IMR-90 (cell line): ENCODE measurements around the gene HES6. TPM values are rescaled to one million over a fixed set of nuclear protein-coding genes. Genes with fewer than 3 reads are reported as not detected.

Source experiments
- ATAC-seq: fragments of 200-7000 bp; cut with Tn5 transposase; 2 replicates; pipeline ENCODE4 v1.9.1; 2020; ENCODE audit warnings: low read depth, mild to moderate bottlenecking, moderate library complexity
- BruUV-seq: library from RNA; stranded (reverse); fragments of 400-500 nt; replicated peaks from 2 replicates; lab custom pipeline; 2021; lab: Mats Ljungman, UMichigan
- CTCF ChIA-PET: fragments of 300-600 bp; formaldehyde crosslinking; extraction: SDS; loops from one replicate; lab custom pipeline; 2021; ENCODE audit warnings: antibody characterized with exemption; lab: Yijun Ruan, JAX
- POLR2A ChIA-PET: fragments of 300-600 bp; sonication (Branson Sonifier 250); formaldehyde crosslinking; loops from one replicate; lab custom pipeline; 2022; ENCODE audit warnings: antibody characterized with exemption; ENCODE audit not compliant: unreplicated experiment; lab: Charles Lee
- DNase-seq: peaks from one replicate; pipeline ENCODE4 v3.0.0; 2013
- H2AFZ ChIP-seq: replicated peaks from 2 replicates; pipeline ENCODE3; 2013; ENCODE audit warnings: low read length, mild to moderate bottlenecking; ENCODE audit not compliant: poor library complexity
- H2AK5ac ChIP-seq: 2 replicates; pipeline ENCODE4 v1.6.1; 2013; ENCODE audit warnings: low read depth, low read length, inconsistent platforms
- H2AK9ac ChIP-seq: replicated peaks from 2 replicates; pipeline ENCODE3; 2013; ENCODE audit warnings: mild to moderate bottlenecking, low read depth, low read length, moderate library complexity; ENCODE audit not compliant: poor library complexity
- H2BK120ac ChIP-seq: 2 replicates; pipeline ENCODE4 v1.6.1; 2013; ENCODE audit warnings: low read depth, low read length, inconsistent platforms
- H2BK15ac ChIP-seq: 3 replicates; pipeline ENCODE4 v1.6.1; 2013; ENCODE audit warnings: low read depth, low read length, inconsistent platforms
- H2BK20ac ChIP-seq: 2 replicates; pipeline ENCODE4 v1.6.1; 2013; ENCODE audit warnings: low read depth, mild to moderate bottlenecking, inconsistent platforms, low read length, moderate library complexity
- H2BK5ac ChIP-seq: 2 replicates; pipeline ENCODE4 v1.6.1; 2013; ENCODE audit warnings: mild to moderate bottlenecking, low read depth, low read length, inconsistent platforms; ENCODE audit not compliant: poor library complexity, severe bottlenecking
- H3K14ac ChIP-seq: replicated peaks from 2 replicates; pipeline ENCODE4 v1.6.1; 2013; ENCODE audit warnings: low read depth, low read length, inconsistent platforms
- H3K18ac ChIP-seq: 2 replicates; pipeline ENCODE4 v1.6.1; 2013; ENCODE audit warnings: low read depth, low read length, control low read depth
- H3K23ac ChIP-seq: 2 replicates; pipeline ENCODE4 v1.6.1; 2013; ENCODE audit warnings: low read depth, low read length, inconsistent platforms
- H3K27ac ChIP-seq: 2 replicates; pipeline ENCODE4 v1.5.1; 2013; ENCODE audit warnings: mild to moderate bottlenecking, control low read depth, low read length; ENCODE audit not compliant: insufficient read depth
- H3K27me3 ChIP-seq: 2 replicates; pipeline ENCODE4 v1.6.1; 2013; ENCODE audit warnings: low read length; ENCODE audit not compliant: control insufficient read depth, insufficient read depth
- H3K36me3 ChIP-seq: 2 replicates; pipeline ENCODE4 v1.6.1; 2013; ENCODE audit warnings: low read length, mixed read lengths; ENCODE audit not compliant: control insufficient read depth, insufficient read depth
- H3K4ac ChIP-seq: 2 replicates; pipeline ENCODE4 v1.6.1; 2013; ENCODE audit warnings: low read depth, low read length, inconsistent platforms
- H3K4me1 ChIP-seq: 2 replicates; pipeline ENCODE4 v1.6.1; 2013; ENCODE audit warnings: low read length, mixed read lengths; ENCODE audit not compliant: control insufficient read depth, insufficient read depth
- H3K4me2 ChIP-seq: 2 replicates; pipeline ENCODE4 v1.6.1; 2013; ENCODE audit warnings: low read depth, mild to moderate bottlenecking, control low read depth, low read length, moderate library complexity
- H3K4me3 ChIP-seq: 2 replicates; pipeline ENCODE4 v1.5.1; 2013; ENCODE audit warnings: low read depth, mild to moderate bottlenecking, control low read depth, low read length, moderate library complexity; ENCODE audit not compliant: insufficient read depth
- H3K56ac ChIP-seq: 2 replicates; pipeline ENCODE4 v1.6.1; 2013; ENCODE audit warnings: low read length, inconsistent platforms; ENCODE audit not compliant: insufficient read depth; ENCODE audit errors: extremely low read depth
- H3K79me1 ChIP-seq, 2 experiments: 2 replicates each; pipeline ENCODE4 v1.6.1; 2013; ENCODE audit warnings: low read length in 2 of 2, inconsistent platforms in 1 of 2, low read depth in 1 of 2
- H3K9ac ChIP-seq: 2 replicates; pipeline ENCODE4 v1.6.1; 2013; ENCODE audit warnings: low read depth, low read length, control low read depth
- H3K9me1 ChIP-seq: 2 replicates; pipeline ENCODE4 v1.6.1; 2013; ENCODE audit warnings: low read length, inconsistent platforms; ENCODE audit not compliant: insufficient read depth
- H3K9me3 ChIP-seq: 2 replicates; pipeline ENCODE4 v1.6.1; 2013; ENCODE audit warnings: low read length; ENCODE audit not compliant: control insufficient read depth, insufficient read depth
- H4K20me1 ChIP-seq: 2 replicates; pipeline ENCODE4 v1.6.1; 2013; ENCODE audit warnings: low read length, inconsistent platforms; ENCODE audit not compliant: insufficient read depth
- H4K5ac ChIP-seq: 2 replicates; pipeline ENCODE4 v1.6.1; 2013; ENCODE audit warnings: mild to moderate bottlenecking, low read depth, low read length, control low read depth
- H4K8ac ChIP-seq, 2 experiments: 2 replicates each; pipeline ENCODE4 v1.6.1; 2013; ENCODE audit warnings: low read depth in 2 of 2, low read length in 2 of 2, control low read depth in 1 of 2, inconsistent platforms in 1 of 2
- H4K91ac ChIP-seq: 2 replicates; pipeline ENCODE4 v1.6.1; 2013; ENCODE audit warnings: low read depth, low read length, inconsistent platforms; ENCODE audit not compliant: insufficient read depth
- BHLHE40 ChIP-seq: fragments of 150-350 bp; IDR thresholded peaks from 2 replicates; pipeline ENCODE4 v1.6.1; 2016; ENCODE audit warnings: mild to moderate bottlenecking, low read depth, low read length
- CEBPB ChIP-seq: IDR thresholded peaks from 2 replicates; pipeline ENCODE4 v1.6.1; 2012; ENCODE audit warnings: low read depth, low read length, improper control_type of control experiment
- CHD1 ChIP-seq: IDR thresholded peaks from 2 replicates; pipeline ENCODE4 v1.6.1; 2012; ENCODE audit warnings: low read depth, low read length, improper control_type of control experiment
- FOS ChIP-seq: fragments of 150-350 bp; IDR thresholded peaks from 2 replicates; pipeline ENCODE4 v1.6.1; 2016; ENCODE audit warnings: low read depth, low read length
- MAFK ChIP-seq: IDR thresholded peaks from 2 replicates; pipeline ENCODE4 v1.6.1; 2012; ENCODE audit warnings: low read depth, low read length, improper control_type of control experiment
- MAZ ChIP-seq: IDR thresholded peaks from 2 replicates; pipeline ENCODE4 v1.6.1; 2012; ENCODE audit warnings: low read depth, mild to moderate bottlenecking, low read length, improper control_type of control experiment, moderate library complexity, borderline replicate concordance
- MXI1 ChIP-seq: IDR thresholded peaks from 2 replicates; pipeline ENCODE4 v1.6.1; 2012; ENCODE audit warnings: low read depth, mild to moderate bottlenecking, low read length, moderate library complexity, borderline replicate concordance
- POLR2A ChIP-seq: IDR thresholded peaks from 2 replicates; pipeline ENCODE4 v1.6.1; 2012; ENCODE audit warnings: mild to moderate bottlenecking, low read depth, low read length
- RCOR1 ChIP-seq: IDR thresholded peaks from 2 replicates; pipeline ENCODE4 v1.6.1; 2012; ENCODE audit warnings: mild to moderate bottlenecking, low read length, improper control_type of control experiment; ENCODE audit not compliant: insufficient replicate concordance
- RFX5 ChIP-seq: IDR thresholded peaks from 2 replicates; pipeline ENCODE4 v1.8.0; 2012; ENCODE audit warnings: low read depth, mild to moderate bottlenecking, low read length, moderate library complexity
- SMC3 ChIP-seq: fragments of 150-350 bp; IDR thresholded peaks from 2 replicates; pipeline ENCODE4 v1.6.1; 2016; ENCODE audit warnings: low read depth, mild to moderate bottlenecking, antibody characterized with exemption, low read length, moderate library complexity
- USF2 ChIP-seq: fragments of 150-350 bp; IDR thresholded peaks from 2 replicates; pipeline ENCODE4 v1.6.1; 2017; ENCODE audit warnings: mild to moderate bottlenecking, antibody characterized with exemption, low read length, low read depth
- WGBS, 2 experiments: methylation state at CpG; one replicate each; pipeline versions ENCODE4 v1.1.5 to v1.1.7; 2013; ENCODE audit warnings: missing lambda C conversion rate in 2 of 2; ENCODE audit not compliant: insufficient read length in 1 of 2; ENCODE audit errors: extremely low coverage in 2 of 2; 5-methylcytosine and 5-hydroxymethylcytosine counted together
- dilution Hi-C: fragments of 300-500 bp; cut with HindIII; formaldehyde crosslinking; loops from one replicate; pipeline ENCODE4 v1.14.3; 2018; ENCODE audit warnings: low sequenced_read_pairs; ENCODE audit not compliant: unreplicated experiment
- in situ Hi-C: fragments of 300-500 bp; cut with MboI; formaldehyde crosslinking; loops from 3 replicates; pipeline ENCODE4 v1.14.3; 2019; ENCODE audit warnings: low sequenced_read_pairs, inconsistent platforms, mixed read lengths
- intact Hi-C: fragments of 100-400 bp; cut with micrococcal nuclease; formaldehyde crosslinking; loops from 2 replicates; pipeline ENCODE4 v1.10.0; 2022
- polyA plus RNA-seq, 3 experiments: library from polyadenylated mRNA; depleted of rRNA; stranded (reverse); fragments of >200 nt; gene quantifications; 2 replicates each; pipeline ENCODE4 v1.2.3, GENCODE V29; 2012; ENCODE audit warnings: low replicate concordance in 1 of 3
- total RNA-seq: library from RNA; depleted of rRNA; stranded (reverse); fragments of >200 nt; gene quantifications from 2 replicates; pipeline ENCODE4 v1.2.3, GENCODE V29; 2012
- TF ChIP-seq, protein P1 (sequence below): conservative IDR thresholded peaks from 2 replicates; pipeline ENCODE4 v1.5.1; 2012; ENCODE audit warnings: mild to moderate bottlenecking, low read depth, low read length, improper control_type of control experiment
- TF ChIP-seq, protein P2 (sequence below): fragments of 150-350 bp; IDR thresholded peaks from 2 replicates; pipeline ENCODE4 v1.6.1; 2016; ENCODE audit warnings: low read depth, mild to moderate bottlenecking, low read length, moderate library complexity, borderline replicate concordance

HES6 gene
- total and polyA plus RNA-seq, 2 of the 4 experiments (the other 2 are of a cell fraction), result 1.3 to 3.3 TPM

GRCh38 chr2:238289574-238289973, 49.7 kb upstream of the HES6 start:
- Histone ChIP-seq H2BK5ac (no peak overlapping the region), H3K14ac (no peak overlapping the region), H3K27ac (no peak overlapping the region), H3K9ac (no peak overlapping the region), H3K23ac (no peak overlapping the region), H4K8ac (no peak overlapping the region), H3K36me3 (no peaks in the 10 kb centered on the region), H3K56ac (no peak overlapping the region), H3K4me2 (peak overlapping the region; percentile 61), H3K9me3 (no peaks in the 10 kb centered on the region), H3K4me3 (no peak overlapping the region), H2BK20ac (no peak overlapping the region), H2AK9ac (no peak overlapping the region), H3K27me3 (peaks cover 10% of the 10 kb centered on the region), H3K79me1 (peaks cover 18 to 35% of the 10 kb centered on the region in 2 experiments), H2BK120ac (no peak overlapping the region), H4K5ac (no peak overlapping the region), H4K91ac (no peak overlapping the region; the same call in 1 of the 2 replicates), H2AK5ac (no peak overlapping the region), H2BK15ac (no peak overlapping the region), H3K4ac (no peak overlapping the region), H3K9me1 (peaks cover 12% of the 10 kb centered on the region), H3K4me1 (peaks cover 23% of the 10 kb centered on the region), H3K18ac (no peak overlapping the region), H2AFZ (peak overlapping the region; percentile 71), H4K20me1 (no peaks in the 10 kb centered on the region; the same call in 1 of the 2 replicates)
- WGBS, 2 experiments, result 54% methylated on average over 4 of the region's 13 CpGs; no CpG with 5 or more reads in 1 of the 2 experiments
- CTCF ChIA-PET, result no interaction called here
- DNase-seq (no peak), ATAC-seq (no peak)
- POLR2A ChIA-PET, result no interaction called here
- in situ Hi-C loops, result no loop called here
- no TSS peak for BruUV-seq
- dilution Hi-C loops, result no loop called here
- TF ChIP-seq RCOR1, result no peak
- no peak for TF ChIP-seq CEBPB
- TF ChIP-seq MAFK, result no peak
- TF ChIP-seq SMC3, result no peak
- TF ChIP-seq CHD1, result no peak
- no peak for TF ChIP-seq FOS
- TF ChIP-seq USF2, result no peak
- TF ChIP-seq, protein P1, sequence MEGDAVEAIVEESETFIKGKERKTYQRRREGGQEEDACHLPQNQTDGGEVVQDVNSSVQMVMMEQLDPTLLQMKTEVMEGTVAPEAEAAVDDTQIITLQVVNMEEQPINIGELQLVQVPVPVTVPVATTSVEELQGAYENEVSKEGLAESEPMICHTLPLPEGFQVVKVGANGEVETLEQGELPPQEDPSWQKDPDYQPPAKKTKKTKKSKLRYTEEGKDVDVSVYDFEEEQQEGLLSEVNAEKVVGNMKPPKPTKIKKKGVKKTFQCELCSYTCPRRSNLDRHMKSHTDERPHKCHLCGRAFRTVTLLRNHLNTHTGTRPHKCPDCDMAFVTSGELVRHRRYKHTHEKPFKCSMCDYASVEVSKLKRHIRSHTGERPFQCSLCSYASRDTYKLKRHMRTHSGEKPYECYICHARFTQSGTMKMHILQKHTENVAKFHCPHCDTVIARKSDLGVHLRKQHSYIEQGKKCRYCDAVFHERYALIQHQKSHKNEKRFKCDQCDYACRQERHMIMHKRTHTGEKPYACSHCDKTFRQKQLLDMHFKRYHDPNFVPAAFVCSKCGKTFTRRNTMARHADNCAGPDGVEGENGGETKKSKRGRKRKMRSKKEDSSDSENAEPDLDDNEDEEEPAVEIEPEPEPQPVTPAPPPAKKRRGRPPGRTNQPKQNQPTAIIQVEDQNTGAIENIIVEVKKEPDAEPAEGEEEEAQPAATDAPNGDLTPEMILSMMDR, result no peak
- no peak for TF ChIP-seq MAZ
- TF ChIP-seq, protein P2, sequence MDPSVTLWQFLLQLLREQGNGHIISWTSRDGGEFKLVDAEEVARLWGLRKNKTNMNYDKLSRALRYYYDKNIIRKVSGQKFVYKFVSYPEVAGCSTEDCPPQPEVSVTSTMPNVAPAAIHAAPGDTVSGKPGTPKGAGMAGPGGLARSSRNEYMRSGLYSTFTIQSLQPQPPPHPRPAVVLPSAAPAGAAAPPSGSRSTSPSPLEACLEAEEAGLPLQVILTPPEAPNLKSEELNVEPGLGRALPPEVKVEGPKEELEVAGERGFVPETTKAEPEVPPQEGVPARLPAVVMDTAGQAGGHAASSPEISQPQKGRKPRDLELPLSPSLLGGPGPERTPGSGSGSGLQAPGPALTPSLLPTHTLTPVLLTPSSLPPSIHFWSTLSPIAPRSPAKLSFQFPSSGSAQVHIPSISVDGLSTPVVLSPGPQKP, result no peak
- no peak for TF ChIP-seq BHLHE40
- no peak for TF ChIP-seq RFX5
- TF ChIP-seq POLR2A, result no peak
- TF ChIP-seq MXI1, result no peak
- intact Hi-C loops, result loop anchor here (5.0 to 10.0 kb wide), 2 partner anchors 143 to 615 kb away; no protein-coding TSS in a partner anchor
